HepG2 (cell line): ENCODE data around the gene RTN4. TPM values are rescaled to one million over a fixed set of nuclear protein-coding genes. Genes with fewer than 3 reads are reported as not detected.

Source experiments
- ATF7 ChIP-seq, 2 experiments: fragments of 450-650 bp in 1 of 2; sonication (generic) in 1 of 2; formaldehyde crosslinking in 1 of 2; IDR thresholded peaks; 2 replicates each; pipeline versions ENCODE4 v1.4.0 to v1.6.1; 2016 to 2020; ENCODE audit warnings: antibody characterized with exemption in 1 of 2, mild to moderate bottlenecking in 1 of 2, missing genetic modification reagents in 1 of 2
- GABPA ChIP-seq, 2 experiments: IDR thresholded peaks; 2 replicates each; pipeline ENCODE4 v1.6.1; 2011 to 2016; ENCODE audit warnings: low read depth in 2 of 2, low read length in 1 of 2, missing biosample characterization in 1 of 2, missing genetic modification characterization in 1 of 2
- MIER3 ChIP-seq: IDR thresholded peaks from 2 replicates; pipeline ENCODE4 v1.6.1; 2016; ENCODE audit warnings: missing compliant biosample characterization, borderline replicate concordance
- NR2F6 ChIP-seq, 2 experiments: IDR thresholded peaks; 2 replicates each; pipeline ENCODE4 v1.6.1; 2016; ENCODE audit warnings: antibody characterized with exemption in 1 of 2, mild to moderate bottlenecking in 1 of 2
- PITX1 ChIP-seq: sonication (generic); formaldehyde crosslinking; IDR thresholded peaks from 2 replicates; pipeline ENCODE4 v1.5.1; 2020; ENCODE audit warnings: mild to moderate bottlenecking, missing genetic modification reagents
- ZC3H4 ChIP-seq: sonication (generic); formaldehyde crosslinking; IDR thresholded peaks from 2 replicates; pipeline ENCODE4 v1.4.0; 2020; ENCODE audit warnings: missing genetic modification reagents, borderline replicate concordance
- ZFP90 ChIP-seq: sonication (generic); formaldehyde crosslinking; IDR thresholded peaks from 2 replicates; pipeline ENCODE4 v1.8.0; 2022; ENCODE audit warnings: missing genetic modification reagents, mild to moderate bottlenecking, inconsistent platforms, borderline replicate concordance
- ZNF224 ChIP-seq: sonication (generic); formaldehyde crosslinking; IDR thresholded peaks from 2 replicates; pipeline ENCODE4 v1.5.0; 2020; ENCODE audit warnings: mild to moderate bottlenecking, missing genetic modification reagents
- ZNF382 ChIP-seq: sonication (generic); formaldehyde crosslinking; IDR thresholded peaks from 2 replicates; pipeline ENCODE4 v1.5.0; 2020; ENCODE audit warnings: missing genetic modification reagents, mild to moderate bottlenecking, borderline replicate concordance
- ZNF446 ChIP-seq: sonication (generic); formaldehyde crosslinking; IDR thresholded peaks from 2 replicates; pipeline ENCODE4 v1.5.0; 2020; ENCODE audit warnings: mild to moderate bottlenecking, missing genetic modification reagents
- ZNF598 ChIP-seq: sonication (generic); formaldehyde crosslinking; IDR thresholded peaks from 2 replicates; pipeline ENCODE4 v1.5.1; 2020; ENCODE audit warnings: mild to moderate bottlenecking, missing genetic modification reagents, borderline replicate concordance
- polyA plus RNA-seq, 8 experiments: library from polyadenylated mRNA; depleted of rRNA in 3 of 8; stranded (reverse) in 7 of 8; unstranded in 1 of 8; fragments of >200 nt; fragmentation: Illumina TruSeq in 4 of 8; extraction: Trizol in 4 of 8; gene quantifications; 2 replicates each; pipeline versions ENCODE4 v1.2.1 to v1.2.3, GENCODE V29; 2011 to 2016; ENCODE audit warnings: low read depth in 4 of 8, missing spikeins in 1 of 8, mixed read lengths in 1 of 8; ENCODE audit not compliant: insufficient read depth in 1 of 8
- total RNA-seq, 5 experiments: library from RNA; depleted of rRNA; stranded (reverse); fragments of >200 nt; fragmentation: Illumina TruSeq; extraction: Trizol; gene quantifications; 2 replicates each; pipeline ENCODE4 v1.2.3, GENCODE V29; 2016; ENCODE audit warnings: low read depth in 1 of 5
- TF ChIP-seq, protein P1 (sequence below), 2 experiments: sonication (generic) in 1 of 2; formaldehyde crosslinking in 1 of 2; IDR thresholded peaks; 2 replicates each; pipeline versions ENCODE4 v1.5.1 to v1.6.1; 2011 to 2020; ENCODE audit warnings: borderline replicate concordance in 1 of 2, low read depth in 1 of 2, low read length in 1 of 2, mild to moderate bottlenecking in 1 of 2, missing genetic modification reagents in 1 of 2, moderate library complexity in 1 of 2
- TF ChIP-seq, protein P2 (sequence below): sonication (generic); formaldehyde crosslinking; IDR thresholded peaks from 2 replicates; pipeline ENCODE4 v1.8.0; 2022; ENCODE audit warnings: mild to moderate bottlenecking, missing genetic modification reagents, moderate library complexity
- TF ChIP-seq, protein P3 (sequence below): sonication (generic); formaldehyde crosslinking; IDR thresholded peaks from 2 replicates; pipeline ENCODE4 v1.8.1; 2022; ENCODE audit warnings: mild to moderate bottlenecking, missing genetic modification reagents
- TF ChIP-seq, protein P4 (sequence below): IDR thresholded peaks from 2 replicates; pipeline ENCODE4 v1.6.1; 2016; ENCODE audit warnings: mild to moderate bottlenecking
- TF ChIP-seq, protein P5 (sequence below): sonication (generic); formaldehyde crosslinking; IDR thresholded peaks from 2 replicates; pipeline ENCODE4 v1.9.0; 2021; ENCODE audit warnings: missing genetic modification reagents, borderline replicate concordance
- TF ChIP-seq, protein P6 (sequence below): sonication (generic); formaldehyde crosslinking; IDR thresholded peaks from 2 replicates; pipeline ENCODE4 v1.8.0; 2023; ENCODE audit warnings: mild to moderate bottlenecking, missing genetic modification reagents

RTN4 gene
- total and polyA plus RNA-seq, 2 of the 13 experiments (the other 11 are each of a cell fraction or from before 2014, with no cell fraction given) = 98.4 to 133 TPM

DNA sequence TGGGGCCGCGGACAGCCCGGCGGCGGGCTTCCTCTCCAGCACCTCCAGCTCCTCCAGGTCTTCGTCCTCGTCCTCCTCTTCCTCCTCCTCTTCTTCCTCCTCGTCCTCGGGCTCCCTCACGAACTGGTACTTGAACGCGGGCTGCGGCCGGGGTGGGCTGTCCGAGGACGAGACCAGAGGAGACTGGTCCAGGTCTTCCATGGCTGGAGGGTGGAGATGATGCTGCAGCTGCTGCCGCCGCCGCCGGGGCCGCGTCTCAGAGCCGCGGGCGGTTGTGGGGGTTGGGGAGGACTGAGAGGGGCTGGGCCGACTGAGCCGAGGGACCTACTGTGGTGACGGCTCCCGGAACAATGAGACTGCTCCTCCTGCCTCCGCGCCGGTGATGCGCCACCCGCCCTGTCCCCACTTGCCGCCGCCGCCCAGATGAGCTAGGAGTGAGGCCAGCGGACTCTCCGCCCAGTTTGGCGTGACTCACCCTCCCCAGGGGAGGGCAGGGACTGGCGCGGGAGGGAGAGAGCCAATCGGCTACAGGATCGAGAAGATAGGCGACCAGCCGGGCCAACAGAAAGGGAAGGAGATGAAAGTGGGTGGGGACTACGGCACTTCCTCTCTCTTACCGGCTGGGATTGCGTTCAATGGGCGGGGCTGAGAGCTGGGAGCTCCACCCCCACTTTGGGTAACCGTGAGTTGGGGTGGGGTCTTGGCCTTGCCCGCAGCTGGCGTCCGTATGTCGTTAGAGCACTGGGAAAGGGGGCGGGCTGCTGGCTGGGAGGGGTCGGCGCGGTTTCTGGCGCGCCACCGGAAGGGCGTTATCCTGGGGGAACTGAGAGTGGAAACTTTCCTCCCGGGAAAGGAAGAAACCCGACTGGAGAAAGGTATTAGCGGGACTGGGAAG is at the start of gene RTN4 (continued):
- TF ChIP-seq, protein P1, sequence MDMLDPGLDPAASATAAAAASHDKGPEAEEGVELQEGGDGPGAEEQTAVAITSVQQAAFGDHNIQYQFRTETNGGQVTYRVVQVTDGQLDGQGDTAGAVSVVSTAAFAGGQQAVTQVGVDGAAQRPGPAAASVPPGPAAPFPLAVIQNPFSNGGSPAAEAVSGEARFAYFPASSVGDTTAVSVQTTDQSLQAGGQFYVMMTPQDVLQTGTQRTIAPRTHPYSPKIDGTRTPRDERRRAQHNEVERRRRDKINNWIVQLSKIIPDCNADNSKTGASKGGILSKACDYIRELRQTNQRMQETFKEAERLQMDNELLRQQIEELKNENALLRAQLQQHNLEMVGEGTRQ (IDR thresholded peaks at IDR 0.05; ENCODE audit: low read depth, low read length) = no peak
- TF ChIP-seq, protein P1 (CRISPR knock-in tag; IDR thresholded peaks at IDR 0.05; ENCODE audit: borderline replicate concordance) = no peak
- TF ChIP-seq ATF7 (IDR thresholded peaks at IDR 0.05) (no peak), ATF7 (CRISPR knock-in tag; IDR thresholded peaks at IDR 0.05) (peak; percentile 63; the same call in 1 of the 2 replicates), ZC3H4 (peak; percentile 49; the same call in 1 of the 2 replicates), ZNF598 (CRISPR knock-in tag) (no peak), ZNF382 (CRISPR knock-in tag) (no peak), GABPA (IDR thresholded peaks at IDR 0.05; ENCODE audit: low read depth, low read length) (peak; percentile 46), GABPA (CRISPR knock-in tag; IDR thresholded peaks at IDR 0.05; ENCODE audit: low read depth) (peak; percentile 86), PITX1 (peak; percentile 82), ZNF224 (CRISPR knock-in tag) (no peak), ZFP90 (peak; percentile 98), ZNF446 (CRISPR knock-in tag) (no peak), MIER3 (peak; percentile 54; the same call in 1 of the 2 replicates), NR2F6 (IDR thresholded peaks at IDR 0.05) (no peak), NR2F6 (CRISPR knock-in tag; IDR thresholded peaks at IDR 0.05) (peak; percentile 31; the same call in 1 of the 2 replicates)
- TF ChIP-seq, protein P2, sequence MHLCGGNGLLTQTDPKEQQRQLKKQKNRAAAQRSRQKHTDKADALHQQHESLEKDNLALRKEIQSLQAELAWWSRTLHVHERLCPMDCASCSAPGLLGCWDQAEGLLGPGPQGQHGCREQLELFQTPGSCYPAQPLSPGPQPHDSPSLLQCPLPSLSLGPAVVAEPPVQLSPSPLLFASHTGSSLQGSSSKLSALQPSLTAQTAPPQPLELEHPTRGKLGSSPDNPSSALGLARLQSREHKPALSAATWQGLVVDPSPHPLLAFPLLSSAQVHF (CRISPR knock-in tag) = 0 out of 2 replicates have a peak, but pooled peaks have one; percentile 23
- TF ChIP-seq, protein P3, sequence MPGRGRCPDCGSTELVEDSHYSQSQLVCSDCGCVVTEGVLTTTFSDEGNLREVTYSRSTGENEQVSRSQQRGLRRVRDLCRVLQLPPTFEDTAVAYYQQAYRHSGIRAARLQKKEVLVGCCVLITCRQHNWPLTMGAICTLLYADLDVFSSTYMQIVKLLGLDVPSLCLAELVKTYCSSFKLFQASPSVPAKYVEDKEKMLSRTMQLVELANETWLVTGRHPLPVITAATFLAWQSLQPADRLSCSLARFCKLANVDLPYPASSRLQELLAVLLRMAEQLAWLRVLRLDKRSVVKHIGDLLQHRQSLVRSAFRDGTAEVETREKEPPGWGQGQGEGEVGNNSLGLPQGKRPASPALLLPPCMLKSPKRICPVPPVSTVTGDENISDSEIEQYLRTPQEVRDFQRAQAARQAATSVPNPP = 0 out of 2 replicates have a peak, but pooled peaks have one; percentile 74
- TF ChIP-seq, protein P4, sequence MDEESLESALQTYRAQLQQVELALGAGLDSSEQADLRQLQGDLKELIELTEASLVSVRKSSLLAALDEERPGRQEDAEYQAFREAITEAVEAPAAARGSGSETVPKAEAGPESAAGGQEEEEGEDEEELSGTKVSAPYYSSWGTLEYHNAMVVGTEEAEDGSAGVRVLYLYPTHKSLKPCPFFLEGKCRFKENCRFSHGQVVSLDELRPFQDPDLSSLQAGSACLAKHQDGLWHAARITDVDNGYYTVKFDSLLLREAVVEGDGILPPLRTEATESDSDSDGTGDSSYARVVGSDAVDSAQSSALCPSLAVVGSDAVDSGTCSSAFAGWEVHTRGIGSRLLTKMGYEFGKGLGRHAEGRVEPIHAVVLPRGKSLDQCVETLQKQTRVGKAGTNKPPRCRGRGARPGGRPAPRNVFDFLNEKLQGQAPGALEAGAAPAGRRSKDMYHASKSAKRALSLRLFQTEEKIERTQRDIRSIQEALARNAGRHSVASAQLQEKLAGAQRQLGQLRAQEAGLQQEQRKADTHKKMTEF (CRISPR knock-in tag) = peak; percentile 78
- TF ChIP-seq, protein P5, sequence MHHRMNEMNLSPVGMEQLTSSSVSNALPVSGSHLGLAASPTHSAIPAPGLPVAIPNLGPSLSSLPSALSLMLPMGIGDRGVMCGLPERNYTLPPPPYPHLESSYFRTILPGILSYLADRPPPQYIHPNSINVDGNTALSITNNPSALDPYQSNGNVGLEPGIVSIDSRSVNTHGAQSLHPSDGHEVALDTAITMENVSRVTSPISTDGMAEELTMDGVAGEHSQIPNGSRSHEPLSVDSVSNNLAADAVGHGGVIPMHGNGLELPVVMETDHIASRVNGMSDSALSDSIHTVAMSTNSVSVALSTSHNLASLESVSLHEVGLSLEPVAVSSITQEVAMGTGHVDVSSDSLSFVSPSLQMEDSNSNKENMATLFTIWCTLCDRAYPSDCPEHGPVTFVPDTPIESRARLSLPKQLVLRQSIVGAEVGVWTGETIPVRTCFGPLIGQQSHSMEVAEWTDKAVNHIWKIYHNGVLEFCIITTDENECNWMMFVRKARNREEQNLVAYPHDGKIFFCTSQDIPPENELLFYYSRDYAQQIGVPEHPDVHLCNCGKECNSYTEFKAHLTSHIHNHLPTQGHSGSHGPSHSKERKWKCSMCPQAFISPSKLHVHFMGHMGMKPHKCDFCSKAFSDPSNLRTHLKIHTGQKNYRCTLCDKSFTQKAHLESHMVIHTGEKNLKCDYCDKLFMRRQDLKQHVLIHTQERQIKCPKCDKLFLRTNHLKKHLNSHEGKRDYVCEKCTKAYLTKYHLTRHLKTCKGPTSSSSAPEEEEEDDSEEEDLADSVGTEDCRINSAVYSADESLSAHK (CRISPR knock-in tag) = no peak
- TF ChIP-seq, protein P6, sequence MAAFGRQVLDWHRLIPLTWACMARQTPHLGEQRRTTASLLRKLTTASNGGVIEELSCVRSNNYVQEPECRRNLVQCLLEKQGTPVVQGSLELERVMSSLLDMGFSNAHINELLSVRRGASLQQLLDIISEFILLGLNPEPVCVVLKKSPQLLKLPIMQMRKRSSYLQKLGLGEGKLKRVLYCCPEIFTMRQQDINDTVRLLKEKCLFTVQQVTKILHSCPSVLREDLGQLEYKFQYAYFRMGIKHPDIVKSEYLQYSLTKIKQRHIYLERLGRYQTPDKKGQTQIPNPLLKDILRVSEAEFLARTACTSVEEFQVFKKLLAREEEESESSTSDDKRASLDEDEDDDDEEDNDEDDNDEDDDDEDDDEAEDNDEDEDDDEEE = no peak; the same call in 1 of the 2 replicates
